GM21367 (cell line): ENCODE results near the gene EIF5B.
"Not testable (repeated sequence)": the region's sequence is repeated elsewhere in the genome, so short reads cannot be mapped to it uniquely, and the experiment has no call there.

Experiments used
- ATAC-seq: cut with Tn5 transposase; IDR thresholded peaks from one replicate; pipeline ENCODE4 v1.9.1; 2021; ENCODE audit not compliant: unreplicated experiment

The EIF5B gene

GRCh38 chr2:99368854-99369253 is 31.7 kb downstream of the EIF5B start:
- ATAC-seq: not testable (repeated sequence)

GRCh38 chr2:99373144-99373543 is 36.0 kb downstream of the EIF5B start:
- ATAC-seq: no peak

GRCh38 chr2:99374747-99375146 is 37.6 kb downstream of the EIF5B start:
- no peak for ATAC-seq

GRCh38 chr2:99376254-99376864 is 39.2 kb downstream of the EIF5B start:
- no peak for ATAC-seq

GRCh38 chr2:99377879-99378278 is 40.7 kb downstream of the EIF5B start:
- no peak for ATAC-seq

GRCh38 chr2:99380376-99381010 is 43.3 kb downstream of the EIF5B start:
- no peak for ATAC-seq

- no peak for ATAC-seq
These were observed 45.0 kb downstream of the EIF5B start for GRCh38 chr2:99382143-99382542.

GRCh38 chr2:99386011-99386410 is 48.8 kb downstream of the EIF5B start:
- no peak for ATAC-seq

- no peak for ATAC-seq
These were observed 51.7 kb downstream of the EIF5B start for GRCh38 chr2:99388892-99389291.

- no peak for ATAC-seq
These were observed 52.2 kb downstream of the EIF5B start for GRCh38 chr2:99389371-99389770.

- ATAC-seq: no peak
These were observed 52.8 kb downstream of the EIF5B start for GRCh38 chr2:99389946-99390345.

- no peak for ATAC-seq
These were observed 58.5 kb downstream of the EIF5B start for GRCh38 chr2:99395589-99396130.

- no peak for ATAC-seq
These were observed 60.2 kb downstream of the EIF5B start for GRCh38 chr2:99397266-99397920.

GRCh38 chr2:99398303-99398702 is 61.1 kb downstream of the EIF5B start:
- ATAC-seq: no peak

GRCh38 chr2:99399063-99399462 is 61.9 kb downstream of the EIF5B start:
- ATAC-seq: no peak

GRCh38 chr2:99399795-99400194 is 62.6 kb downstream of the EIF5B start:
- no peak for ATAC-seq

GRCh38 chr2:99401841-99402240 is 64.7 kb downstream of the EIF5B start:
- no peak for ATAC-seq

GRCh38 chr2:99403084-99403483 is 65.9 kb downstream of the EIF5B start:
- no peak for ATAC-seq

GRCh38 chr2:99403524-99403923 is 66.3 kb downstream of the EIF5B start:
- ATAC-seq: no peak

GRCh38 chr2:99404039-99404796 is 67.0 kb downstream of the EIF5B start:
- no peak for ATAC-seq
